Fibroblast of skin of scalp (primary cell): ENCODE data around the gene DST.

Source experiments
- DNase-seq: peaks from one replicate; pipeline ENCODE4 v3.0.0-alpha.2; 2013

Gene DST

GRCh38 chr6:56620229-56620868 lies 22.3 kb downstream of the DST start:
- DNase-seq: no peak

DNA sequence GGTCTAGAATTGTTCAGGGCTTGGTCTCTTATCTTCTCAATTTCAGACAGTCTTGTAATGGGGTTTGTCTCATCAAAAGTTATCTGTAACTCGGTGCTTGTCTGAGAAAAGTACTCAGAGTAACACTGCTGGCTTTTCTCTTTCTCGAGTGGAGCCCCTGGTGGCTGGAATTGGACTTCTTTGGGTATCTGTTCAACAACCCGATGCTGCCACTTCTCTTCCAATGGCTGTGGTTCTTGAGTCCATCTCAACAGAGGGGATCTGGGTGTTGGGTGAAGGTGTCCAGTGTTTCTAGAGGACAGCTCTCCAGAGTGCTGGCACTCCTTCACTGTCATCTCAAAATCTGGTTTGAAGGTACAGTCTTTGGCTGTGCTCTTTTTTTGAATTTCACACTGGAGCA lies 24.6 kb downstream of the DST start:
- no peak for DNase-seq

- DNase-seq: no peak
These were observed 25.7 kb downstream of the DST start for GRCh38 chr6:56616967-56617366.

GRCh38 chr6:56613247-56613851 lies 29.3 kb downstream of the DST start:
- no peak for DNase-seq

DNA sequence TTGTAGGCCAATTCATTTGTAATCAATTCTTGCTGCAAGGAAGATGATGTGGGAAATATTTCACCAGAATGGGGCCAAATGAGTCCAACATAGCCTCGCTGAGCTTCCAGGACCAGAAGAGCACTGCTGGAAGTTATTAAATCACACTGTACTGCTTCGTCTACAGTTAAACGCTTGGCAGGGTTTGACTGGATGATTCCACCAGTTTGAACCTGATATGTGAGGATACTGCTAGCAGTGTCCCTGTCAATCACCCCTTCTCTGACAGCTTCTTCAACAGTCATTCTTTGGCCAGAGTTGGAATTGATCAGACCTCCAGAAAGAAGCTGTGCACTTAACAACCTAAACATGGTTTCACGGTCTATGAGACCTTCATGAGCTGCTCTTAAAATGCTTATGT lies 34.4 kb downstream of the DST start:
- DNase-seq: no peak

GRCh38 chr6:56607111-56607752 lies 35.5 kb downstream of the DST start:
- DNase-seq: no peak

DNA sequence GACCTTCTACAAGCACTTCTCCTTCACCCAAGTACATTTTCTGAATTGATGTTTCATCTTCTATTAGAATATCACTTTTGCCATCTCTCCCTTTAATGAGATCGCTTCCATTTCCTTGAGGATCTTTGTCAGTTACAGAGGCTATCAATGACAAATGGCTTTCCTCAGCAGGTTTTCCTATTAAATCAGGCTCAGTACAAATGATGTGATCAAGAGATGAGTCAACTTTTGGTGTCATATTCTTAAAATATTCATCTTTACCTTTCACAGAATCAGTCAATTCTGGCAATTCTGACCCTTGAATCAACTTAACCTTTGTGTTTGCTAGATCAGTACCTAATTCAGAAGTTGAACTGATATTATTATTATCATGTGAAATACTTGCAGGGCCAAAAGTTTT lies 37.3 kb downstream of the DST start:
- no peak for DNase-seq

DNA sequence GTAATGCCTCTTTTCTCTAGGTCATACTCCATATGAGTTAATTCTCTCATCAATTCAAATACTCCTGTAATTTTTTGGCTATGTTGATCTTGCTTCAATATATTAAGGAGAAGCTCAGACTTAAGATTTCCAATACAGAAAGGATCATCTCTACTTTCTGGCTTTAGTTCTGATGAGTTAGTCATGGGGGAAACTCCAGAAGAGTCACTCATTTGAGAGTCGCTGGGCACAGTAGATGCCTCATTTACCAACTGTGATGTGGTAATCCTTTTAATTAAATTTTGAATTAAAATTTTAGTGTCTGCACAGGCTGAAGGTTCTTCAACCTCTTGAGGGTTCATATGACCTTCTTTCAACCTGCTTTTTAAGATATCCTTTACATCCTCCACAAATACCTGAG lies 38.5 kb downstream of the DST start:
- no peak for DNase-seq

DNA sequence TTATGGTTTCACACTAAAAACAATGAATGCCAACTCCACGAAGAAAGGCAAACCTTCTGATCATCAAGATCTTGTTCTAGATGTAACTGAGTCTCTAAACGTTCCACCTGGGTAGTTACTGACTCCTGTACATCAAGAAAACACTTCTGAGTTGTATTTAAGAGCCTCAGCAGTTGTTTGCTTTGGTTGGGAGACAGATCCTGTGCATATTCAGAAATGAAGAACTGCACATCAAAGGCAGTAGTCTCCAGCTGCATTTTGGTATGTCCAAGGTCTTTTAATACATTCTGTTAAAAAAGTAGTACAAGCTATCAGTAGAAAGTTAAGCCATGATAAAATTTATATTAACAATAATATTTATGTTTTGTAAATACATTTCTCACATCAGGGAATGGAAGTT lies 41.3 kb downstream of the DST start:
- no peak for DNase-seq

GRCh38 chr6:56595490-56596122 lies 47.1 kb downstream of the DST start:
- DNase-seq: peak; percentile 51

- DNase-seq: no peak
These were observed 48.0 kb downstream of the DST start for GRCh38 chr6:56594699-56595098.

DNA sequence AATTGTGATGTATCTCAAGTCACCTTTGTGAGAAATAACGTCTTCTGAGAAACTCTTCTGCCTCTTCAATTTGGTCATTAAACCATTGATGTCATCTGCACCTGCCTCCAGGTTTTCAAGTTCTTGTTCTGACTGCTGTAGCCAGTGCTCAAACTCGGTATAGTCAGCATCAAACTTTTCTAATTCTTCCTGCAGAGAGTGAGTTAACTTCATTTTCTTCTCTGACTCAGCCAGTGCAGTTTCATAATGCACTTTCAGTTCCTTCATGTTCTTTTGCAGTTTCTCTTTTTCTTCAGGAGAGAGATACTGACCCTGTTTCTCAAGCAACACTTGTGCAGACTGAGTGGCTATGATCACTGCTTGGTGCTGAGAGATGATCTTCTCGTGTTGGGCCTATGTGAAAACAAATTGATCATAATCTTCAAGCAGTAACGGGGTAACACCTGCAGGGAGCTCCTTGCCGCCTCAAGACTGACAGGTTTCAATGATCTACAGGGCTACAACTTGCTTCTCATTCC lies 48.8 kb downstream of the DST start:
- DNase-seq: no peak

- DNase-seq: no peak
These were observed 60.5 kb downstream of the DST start for GRCh38 chr6:56582236-56582635.

DNA sequence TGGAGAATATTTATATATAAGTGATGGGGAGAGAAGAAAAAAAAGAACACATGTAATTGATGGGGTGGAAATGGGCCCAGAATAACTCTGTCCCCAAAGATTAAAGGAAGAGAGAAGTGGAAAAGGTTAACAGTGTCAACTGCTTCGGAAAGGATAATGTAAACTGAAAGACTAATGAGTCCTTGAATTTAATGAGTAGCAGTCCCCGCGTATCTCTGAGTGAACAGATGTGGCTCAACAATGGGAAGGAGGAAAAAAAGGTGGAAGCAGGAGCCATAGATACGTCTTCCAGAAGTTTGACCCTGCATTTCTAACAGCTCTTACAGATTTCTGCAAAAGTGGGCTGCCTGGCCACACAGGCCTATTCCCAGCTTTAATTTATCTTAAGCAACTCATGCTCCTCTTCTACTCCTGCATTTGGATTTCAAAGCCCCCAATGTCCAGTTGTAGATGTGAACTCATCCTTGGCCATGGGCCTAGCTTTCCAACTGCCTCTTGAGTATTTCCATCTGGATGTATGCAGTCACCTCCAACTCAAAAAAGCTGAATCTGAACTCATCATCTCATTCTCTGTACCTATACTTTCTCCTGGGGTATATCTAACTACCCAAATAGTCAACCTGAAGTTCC lies 61.3 kb downstream of the DST start:
- no peak for DNase-seq

GRCh38 chr6:56580271-56580670 lies 62.4 kb downstream of the DST start:
- no peak for DNase-seq

DNA sequence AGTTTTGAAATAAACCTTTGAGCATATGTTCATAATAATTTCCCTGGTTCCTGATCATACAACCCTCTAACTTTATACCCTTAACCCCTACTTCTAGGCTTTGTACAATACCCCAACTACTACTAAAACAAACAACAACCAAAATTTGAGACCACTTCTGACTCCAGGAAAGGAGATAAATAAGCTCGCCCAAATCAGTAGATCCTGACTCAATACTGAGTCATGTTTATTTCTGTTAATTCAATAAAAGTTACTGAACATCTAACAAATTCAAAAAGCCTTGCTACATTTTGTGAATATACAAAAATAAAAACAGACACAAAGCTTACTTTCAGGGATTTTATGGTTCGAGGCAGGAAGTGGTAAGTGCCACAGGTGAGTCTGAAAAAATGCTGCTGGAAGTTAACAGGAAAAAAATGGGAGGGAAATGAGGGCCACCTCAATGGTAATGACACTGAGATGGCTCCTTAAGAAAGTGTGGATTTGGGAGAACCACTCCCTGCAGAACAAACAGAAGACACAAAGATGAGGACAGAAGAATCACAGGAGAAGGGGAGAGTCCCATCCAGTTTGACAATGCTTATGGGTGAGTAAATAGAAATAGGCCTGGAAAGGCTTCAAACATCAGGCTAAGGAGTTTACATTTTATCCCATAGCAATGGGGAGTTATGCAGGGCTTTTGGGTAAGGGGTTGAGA lies 63.4 kb downstream of the DST start:
- DNase-seq: no peak

DNA sequence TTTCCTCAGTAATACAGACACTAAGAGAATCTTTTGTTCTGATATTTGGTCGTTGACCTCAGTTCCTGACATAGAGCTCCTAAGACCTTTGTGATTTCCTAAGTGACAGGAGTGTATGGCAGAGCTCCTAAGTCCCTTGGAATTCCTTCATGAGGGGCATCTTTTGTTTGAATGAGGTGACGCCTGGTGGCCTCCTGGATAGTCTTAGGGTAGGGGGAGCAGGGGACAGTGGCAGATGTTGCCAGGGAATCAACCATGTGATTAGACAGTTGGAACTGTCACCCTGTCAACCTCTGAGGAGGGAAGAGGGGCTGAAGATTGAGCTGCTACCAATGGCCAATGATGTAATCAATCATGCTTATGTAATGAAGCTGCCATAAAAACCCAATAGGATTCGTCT lies 67.0 kb downstream of the DST start:
- DNase-seq: no peak

DNA sequence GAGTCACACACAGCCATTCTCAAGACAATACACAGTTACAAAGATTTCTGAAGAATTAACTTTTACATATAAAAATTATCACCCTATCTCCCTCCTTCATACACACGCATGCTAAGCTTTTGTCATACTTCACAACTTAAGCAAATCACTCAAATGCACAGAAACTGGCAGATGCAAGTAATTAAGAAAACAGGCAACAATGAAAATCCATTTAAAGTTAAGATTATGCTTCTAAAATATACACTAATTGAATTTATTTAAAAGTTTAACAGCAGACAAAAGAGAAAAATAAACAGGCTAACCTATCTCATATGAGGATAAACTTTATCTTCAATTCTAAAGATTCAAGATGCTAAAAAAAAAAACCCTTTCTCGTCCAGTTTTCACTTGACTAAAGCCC lies 68.4 kb downstream of the DST start:
- no peak for DNase-seq

DNA sequence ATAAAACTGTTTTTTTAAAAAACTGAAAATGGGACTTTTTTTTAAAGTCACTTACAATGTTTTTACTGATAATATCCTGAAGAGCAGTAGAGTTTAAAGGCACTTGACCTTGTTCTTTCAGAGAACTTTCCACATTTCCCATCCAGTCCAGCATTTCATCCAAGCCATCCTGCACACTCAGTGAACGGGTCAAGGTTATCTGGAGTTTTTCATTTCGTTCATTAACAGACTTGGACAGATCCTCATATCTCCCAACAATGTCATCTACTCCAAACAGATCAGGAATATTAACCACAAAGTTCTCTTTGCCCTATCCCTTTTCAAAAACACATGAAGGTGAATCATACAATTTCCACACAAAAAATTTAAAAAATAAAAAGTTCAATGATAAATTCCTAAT lies 69.1 kb downstream of the DST start:
- DNase-seq: no peak

DNA sequence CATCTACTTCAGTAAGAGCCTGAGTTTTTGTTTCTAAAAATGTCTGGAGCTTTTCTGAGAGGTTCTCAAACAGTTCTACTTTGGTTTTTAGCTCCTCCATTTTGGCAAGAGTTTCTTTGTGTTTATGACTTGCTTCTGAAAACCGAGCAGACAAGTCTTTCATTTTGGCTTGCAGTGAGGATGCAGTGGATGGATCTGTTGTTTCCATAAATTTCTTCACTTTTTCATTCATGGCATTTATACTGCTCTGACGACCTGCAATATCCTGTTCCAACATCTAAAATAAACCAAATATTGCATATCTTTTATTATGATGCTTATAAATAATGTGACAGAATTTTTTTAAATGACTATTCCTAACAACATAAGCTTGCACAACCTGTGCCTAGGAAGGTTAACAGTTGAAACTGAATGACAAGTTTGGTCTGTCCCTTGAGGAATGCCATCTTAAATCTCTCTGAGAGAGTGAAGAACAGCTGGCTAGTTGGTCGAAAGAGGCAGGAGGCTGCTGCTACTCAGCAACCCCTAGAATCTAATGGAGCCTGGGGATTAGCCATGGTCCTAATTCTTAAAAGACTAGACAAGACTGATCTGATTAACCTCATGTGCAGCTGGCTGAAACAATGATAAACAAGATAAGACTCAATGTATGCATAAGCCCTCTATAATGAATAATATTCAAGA lies 69.8 kb downstream of the DST start:
- DNase-seq: no peak

DNA sequence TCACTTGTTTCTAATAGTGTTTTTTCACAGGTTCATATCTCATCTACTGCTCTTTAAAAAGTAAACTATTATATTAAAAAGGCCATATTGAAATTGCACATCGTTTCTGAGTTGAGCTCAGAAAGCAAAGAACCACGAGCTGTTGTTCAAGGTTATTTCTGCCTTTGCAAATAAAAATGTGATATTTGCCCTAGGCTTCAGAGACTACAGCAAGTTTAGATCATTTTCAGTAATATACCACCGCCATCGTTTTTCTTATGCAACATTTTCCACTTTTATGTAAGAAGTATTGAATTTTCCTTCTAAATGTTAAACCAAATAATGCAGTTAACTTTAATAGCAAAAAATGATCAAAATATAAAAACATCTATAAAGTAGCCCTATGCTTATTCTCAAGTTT lies 71.1 kb downstream of the DST start:
- DNase-seq: no peak
